Esophagus squamous epithelium (tissue), 4 donors: ENCODE measurements around the gene SETD5.

ENCODE experiments used
- POLR2A ChIP-seq, 4 donors: fragments of 450-650 bp; IDR thresholded peaks; one replicate each; pipeline ENCODE4 v1.6.1; 2017; ENCODE audit warnings: antibody characterized with exemption in 4 of 4, mild to moderate bottlenecking in 4 of 4, moderate library complexity in 3 of 4
- TF ChIP-seq, protein P1 (sequence below), 6 experiments: fragments of 450-650 bp in 4 of 6; fragments of 200-600 bp in 2 of 6; sonication (generic) in 2 of 6; IDR thresholded peaks; one replicate each; pipeline ENCODE4 v1.5.1; 2016 to 2019; ENCODE audit warnings: antibody characterized with exemption in 6 of 6, mild to moderate bottlenecking in 4 of 6, moderate library complexity in 4 of 6

DNA sequence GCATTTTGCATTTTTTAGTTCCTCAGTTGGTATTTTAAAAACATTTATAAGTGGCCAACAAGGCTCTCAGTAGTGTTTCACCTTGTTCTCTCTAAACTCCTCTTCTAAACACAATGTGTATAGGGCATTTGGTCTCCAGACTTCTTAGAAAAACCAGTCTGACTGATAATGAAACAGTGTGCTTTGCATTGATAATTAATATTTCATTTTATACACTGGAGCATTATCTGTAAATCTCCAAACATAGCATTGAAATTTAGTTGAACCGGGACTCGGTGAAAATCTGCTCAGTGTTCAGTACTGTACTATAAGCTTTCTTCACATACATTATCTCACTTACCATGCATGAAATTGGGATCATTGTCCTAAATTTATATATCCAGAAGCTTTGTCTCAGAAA, 53.6 kb downstream of the SETD5 start:
- no peak for TF ChIP-seq POLR2A (IDR thresholded peaks at IDR 0.05)
- TF ChIP-seq, protein P1, sequence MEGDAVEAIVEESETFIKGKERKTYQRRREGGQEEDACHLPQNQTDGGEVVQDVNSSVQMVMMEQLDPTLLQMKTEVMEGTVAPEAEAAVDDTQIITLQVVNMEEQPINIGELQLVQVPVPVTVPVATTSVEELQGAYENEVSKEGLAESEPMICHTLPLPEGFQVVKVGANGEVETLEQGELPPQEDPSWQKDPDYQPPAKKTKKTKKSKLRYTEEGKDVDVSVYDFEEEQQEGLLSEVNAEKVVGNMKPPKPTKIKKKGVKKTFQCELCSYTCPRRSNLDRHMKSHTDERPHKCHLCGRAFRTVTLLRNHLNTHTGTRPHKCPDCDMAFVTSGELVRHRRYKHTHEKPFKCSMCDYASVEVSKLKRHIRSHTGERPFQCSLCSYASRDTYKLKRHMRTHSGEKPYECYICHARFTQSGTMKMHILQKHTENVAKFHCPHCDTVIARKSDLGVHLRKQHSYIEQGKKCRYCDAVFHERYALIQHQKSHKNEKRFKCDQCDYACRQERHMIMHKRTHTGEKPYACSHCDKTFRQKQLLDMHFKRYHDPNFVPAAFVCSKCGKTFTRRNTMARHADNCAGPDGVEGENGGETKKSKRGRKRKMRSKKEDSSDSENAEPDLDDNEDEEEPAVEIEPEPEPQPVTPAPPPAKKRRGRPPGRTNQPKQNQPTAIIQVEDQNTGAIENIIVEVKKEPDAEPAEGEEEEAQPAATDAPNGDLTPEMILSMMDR (IDR thresholded peaks at IDR 0.05), result no peak
